Measurements from ENCODE around the gene TRIO.
"Not testable (repeated sequence)": the region's sequence is repeated elsewhere in the genome, so short reads cannot be mapped to it uniquely, and the experiment has no call there.

The TRIO gene

DNA sequence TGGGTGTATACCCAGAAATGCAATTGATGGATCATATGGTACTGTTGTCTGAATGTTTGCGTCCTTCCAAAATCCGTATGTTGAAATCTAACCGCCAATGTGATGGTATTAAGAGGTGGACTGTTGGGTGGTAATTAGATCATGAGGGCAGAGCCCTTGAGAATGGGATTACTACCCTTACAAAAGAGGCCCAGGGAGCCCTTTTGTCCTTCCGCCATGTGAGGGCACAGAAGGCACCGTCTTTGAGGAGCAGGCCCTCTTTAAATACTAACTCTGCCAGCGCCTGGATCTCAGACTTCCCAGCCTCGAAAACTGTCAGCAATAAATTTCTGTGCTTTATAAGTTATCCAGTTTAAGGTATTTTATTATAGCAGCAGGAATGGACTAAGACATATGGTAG lies 282.4 kb downstream of the TRIO start:
- DNase-seq: no peak

DNA sequence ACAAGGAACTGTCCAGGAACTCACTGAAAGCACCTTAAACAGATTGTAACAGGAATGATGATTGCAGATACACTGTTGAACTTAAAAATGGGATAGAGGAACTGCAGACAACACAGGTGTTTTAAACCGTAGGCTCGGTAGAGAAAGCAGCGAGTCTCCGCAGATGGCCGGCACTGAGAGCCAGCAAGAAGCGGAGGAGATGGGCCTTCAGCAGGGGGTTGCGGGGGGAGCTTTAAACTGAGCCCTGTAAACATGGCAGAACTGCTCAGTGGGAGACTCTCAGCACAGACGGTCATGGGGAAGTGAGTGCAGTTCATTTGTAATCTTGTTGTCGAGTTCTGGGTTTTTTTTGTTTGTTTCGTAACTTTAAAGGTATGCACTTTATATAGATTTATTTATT lies 283.4 kb downstream of the TRIO start:
- DNase-seq: no peak

DNA sequence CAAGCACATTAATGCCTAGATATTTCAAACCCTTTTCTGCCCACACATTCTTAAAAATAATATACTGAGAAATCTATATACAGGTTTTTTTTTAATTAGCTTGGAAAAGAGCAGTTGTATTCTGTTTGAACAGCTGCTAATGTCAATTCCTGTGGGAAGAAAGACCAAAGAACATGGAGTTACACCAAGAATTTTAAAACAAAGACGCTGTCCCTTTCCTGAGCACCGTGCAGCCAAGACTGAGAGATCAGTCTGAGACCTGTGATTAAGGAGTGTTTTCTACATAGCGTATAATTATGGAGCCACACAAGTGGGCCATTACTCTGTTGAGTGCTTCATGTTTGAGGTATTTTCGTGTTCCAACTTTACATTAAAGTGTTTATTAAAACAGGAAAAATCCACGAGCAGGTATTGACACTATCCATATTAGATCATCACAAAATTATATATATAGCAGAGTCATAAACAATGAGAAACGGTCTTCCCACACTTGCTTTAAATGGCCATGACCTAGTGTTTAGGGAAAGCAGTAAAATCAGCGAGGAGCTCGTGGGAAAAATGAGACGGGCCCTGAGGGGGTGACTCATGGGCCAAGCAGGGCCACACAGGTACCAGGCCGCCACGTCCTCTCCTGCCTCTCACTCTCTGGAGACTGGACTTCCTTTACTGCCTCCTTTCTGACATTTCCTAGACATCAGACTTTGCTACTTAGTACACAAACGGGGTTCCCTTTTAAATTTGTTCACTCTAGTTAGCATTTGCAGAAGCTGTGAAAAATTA lies 285.4 kb downstream of the TRIO start:
- DNase-seq: no peak

DNA sequence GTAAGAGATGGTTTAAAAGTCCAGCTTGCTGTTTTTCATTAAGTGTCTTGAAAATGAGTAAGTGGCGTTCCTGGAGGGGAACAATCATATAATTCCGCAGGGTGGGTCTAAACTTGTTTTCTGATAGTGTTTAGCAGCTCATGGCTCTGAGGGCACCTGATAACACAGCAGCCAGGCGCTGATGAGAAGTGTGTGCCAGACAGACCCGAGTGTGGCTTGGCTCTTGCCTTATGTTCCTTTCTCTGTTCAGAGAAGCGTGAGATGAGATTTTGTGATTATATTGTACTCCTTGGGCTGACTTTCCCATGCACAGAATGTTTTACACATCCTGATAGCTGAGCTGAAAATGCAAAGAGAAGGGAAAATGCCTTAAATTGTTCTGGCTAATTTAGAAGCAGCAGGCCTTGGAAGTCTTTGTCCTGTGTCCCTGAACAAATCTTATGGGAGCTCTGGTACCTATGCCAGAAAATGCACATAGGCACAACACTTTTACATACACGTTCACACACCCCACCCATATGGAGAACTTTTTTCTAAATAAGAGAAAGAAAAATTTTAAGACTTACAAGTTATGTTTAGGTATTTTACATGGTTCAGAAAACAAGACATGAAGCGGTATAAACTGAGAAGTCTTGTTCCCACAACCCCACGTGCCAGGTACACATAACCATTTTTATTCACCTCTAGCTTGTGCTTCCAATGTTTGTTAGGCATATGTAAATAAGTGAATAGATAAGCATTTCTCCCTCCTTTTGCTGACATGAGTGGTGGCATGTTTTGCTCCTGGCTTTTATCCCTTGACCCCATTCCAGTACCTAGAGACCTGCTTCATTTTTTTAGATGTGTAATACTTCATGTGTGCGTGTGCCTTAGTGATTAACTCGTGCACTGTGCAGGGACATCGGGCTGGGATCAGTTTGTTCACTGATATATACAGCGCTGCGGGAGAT lies 286.2 kb downstream of the TRIO start:
- no peak for DNase-seq

DNA sequence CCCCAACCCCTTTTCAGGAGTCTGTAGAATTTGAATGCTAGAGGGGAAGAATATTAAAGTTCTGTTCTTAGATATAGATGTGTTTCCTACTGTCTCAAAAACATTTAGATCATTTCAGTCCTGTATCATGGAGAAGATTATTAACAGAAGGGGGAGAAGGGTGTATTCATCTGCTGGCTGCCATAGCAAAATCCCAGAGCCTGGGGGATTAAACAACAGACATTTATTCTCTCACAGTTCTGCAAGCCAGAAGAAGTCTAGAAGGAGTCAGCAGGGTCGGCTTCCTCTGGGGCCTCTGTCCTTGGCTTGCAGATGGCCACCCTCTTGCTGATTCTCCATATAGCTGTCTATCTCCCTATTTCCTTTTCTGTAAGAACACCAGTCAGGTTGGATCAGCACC lies 288.4 kb downstream of the TRIO start:
- no peak for DNase-seq

DNA sequence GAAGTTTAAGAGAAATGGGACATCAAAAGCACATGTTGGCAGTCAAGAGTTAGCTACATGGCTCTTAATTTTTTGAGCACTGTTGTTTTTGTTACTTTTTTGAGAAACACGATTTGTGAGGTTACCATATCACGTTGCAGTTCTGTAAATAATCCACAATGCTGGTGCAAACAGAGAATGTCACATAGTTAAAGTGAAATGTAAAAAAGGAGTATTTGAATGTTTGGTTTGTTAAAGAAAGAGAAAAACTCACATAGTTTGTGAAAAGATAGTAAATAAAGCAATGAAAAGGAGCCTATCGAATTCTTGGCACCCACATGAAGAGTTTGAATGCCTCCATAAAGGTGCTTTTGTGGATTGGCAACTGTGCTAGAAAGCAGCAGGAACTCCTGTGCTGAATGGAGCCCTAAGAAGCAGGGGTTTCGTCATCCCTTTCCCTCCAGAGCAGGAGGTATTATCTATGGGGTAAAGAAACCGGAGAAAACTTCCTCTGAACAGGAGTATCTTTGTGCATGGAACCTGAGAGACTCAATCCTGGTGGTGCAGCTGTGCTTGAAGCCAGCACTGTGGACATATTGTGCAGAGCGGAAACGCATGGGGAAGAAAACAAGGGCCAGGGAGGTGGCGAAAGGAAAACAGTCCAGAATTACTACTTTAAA lies 289.9 kb downstream of the TRIO start:
- DNase-seq: no peak

DNA sequence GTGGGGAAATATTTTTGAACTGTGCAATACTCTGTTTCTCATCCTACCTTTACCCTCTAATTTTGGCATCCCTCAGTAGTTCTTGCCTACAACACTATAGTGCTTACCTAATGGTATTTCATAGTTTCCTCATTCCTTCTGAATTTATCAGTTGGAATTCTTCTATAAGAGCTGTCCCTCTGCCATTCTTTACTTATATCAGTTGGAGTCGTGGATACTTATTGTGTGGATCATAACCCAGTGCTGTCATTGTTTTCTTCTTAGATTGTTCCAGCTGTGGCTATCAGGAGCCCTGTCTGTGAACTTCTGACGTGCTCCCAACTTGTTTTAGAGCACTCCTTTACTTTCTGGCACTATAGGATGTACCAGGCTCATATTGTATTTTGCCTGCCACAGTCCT lies 292.3 kb downstream of the TRIO start:
- no peak for DNase-seq

DNA sequence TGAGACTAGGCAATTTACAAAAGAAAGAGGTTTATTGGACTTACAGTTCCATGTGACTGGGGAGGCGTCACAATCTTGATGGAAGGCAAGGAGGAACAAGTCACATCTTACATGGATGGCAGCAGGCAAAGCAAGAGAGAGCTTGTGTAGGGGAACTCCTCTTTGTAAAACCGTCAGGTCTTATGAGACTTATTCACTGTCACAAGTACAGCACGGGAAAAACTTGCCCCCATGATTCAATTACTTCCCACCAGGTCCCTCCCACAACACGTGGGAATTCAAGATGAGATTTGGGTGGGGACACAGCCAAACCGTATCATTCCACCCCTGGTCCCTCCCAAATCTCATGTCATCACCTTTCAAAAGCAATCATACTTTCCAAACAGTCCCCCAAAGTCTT lies 293.0 kb downstream of the TRIO start:
- DNase-seq: not testable (repeated sequence)

DNA sequence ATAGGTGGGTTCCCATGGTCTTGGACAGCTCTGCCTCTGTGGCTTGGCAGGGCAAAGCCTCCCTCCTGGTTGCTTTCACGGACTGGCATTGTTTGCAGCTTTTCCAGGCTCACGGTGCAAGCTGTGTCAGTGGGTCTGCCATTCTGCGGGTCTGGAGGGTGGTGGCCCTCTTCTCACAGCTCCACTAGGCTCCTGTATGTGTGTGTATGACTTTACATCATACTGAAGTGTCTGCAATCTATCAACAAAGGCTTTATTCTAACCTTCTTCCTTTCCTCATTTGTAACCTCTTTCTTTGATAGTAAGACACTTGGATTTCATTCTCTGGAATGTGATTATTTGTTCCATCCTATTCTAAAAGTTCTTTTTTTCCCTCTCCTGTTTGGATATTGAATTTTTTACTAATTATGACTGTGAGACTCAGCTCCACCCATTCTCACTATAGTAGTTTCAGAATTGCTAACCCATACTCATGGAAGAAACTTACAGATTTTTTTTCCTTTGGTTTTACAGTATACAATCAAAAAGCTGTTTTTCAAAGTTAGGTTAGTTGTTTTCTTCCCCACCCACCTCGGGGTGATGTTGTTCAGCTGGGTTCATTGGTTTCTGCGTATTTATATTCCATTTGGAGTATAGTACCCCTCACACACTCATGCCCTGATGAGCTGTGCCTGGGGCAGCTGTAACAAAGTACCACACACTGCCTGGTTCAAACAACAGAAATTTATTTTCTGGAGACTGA lies 293.8 kb downstream of the TRIO start:
- DNase-seq: no peak

DNA sequence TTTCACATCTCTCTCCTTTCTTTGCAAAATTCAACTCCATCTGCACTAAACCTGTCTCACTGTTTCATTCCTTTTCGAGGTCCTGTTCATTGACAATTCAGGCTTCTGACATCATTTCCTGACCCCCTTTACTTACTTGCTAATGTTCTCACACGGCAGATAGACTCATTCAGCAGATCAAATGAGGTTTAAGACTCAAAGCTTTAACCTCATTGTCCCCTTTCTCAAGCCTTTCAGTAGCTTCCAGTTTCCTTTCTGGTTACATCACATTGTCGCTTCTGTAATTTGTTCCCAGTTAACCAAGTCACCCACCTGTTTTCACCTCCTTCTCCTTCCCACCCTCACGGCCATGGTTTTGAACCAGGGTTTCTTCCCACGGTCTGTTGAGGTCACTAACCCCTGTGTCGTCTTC lies 295.1 kb downstream of the TRIO start:
- DNase-seq: no peak

DNA sequence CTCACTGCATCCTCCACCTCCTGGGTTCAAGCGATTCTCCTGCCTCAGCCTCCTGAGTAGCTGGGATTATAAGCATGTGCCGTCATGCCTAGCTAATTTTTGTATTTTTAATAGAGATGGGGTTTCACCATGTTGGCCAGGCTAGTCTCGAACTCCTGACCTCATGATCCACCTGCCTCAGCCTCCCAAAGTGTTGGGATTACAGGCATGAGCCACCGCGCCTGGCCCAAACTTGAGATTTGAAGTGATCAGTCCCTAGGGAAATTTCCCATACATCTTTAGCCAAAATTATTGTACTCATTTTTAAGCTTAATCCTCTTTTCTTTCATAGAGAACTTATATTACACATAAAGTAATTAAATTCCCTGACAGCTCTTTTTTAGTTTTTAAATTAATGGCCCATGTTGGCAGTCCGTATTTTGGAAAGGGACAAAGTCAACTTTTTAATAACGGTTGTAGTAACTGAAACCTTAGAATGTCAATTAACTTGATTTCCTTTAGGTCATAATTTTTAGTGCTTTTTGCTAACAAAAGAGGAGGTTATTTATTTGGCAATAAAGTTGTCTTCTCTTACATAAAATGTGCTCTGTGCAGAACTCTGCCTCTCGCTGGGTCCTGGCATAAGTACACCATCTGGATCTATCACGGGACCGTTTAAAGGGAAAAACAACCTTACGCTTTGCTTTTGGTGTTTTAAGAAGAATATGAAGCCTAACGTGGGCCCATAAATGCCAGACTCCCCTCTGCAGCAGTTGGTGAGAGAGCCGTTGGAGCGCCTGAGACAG lies 296.1 kb downstream of the TRIO start:
- DNase-seq: no peak

DNA sequence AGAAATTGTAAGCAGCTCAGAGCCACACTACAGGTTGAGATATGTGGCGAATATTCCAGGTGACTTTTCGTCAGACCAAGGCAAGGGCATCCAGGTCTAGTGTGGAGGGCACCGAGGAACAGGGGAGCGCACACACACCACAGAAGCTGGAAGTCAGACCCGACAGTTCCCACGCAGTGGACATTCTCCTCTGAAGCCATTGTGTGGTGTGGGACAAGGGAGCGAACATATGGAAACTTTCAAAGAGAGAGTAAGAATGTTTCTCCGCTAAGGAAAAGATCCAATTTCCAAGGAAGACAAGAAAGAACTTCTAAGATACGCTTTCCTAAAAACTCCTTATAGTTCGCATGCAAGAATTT lies 297.1 kb downstream of the TRIO start:
- no peak for DNase-seq

DNA sequence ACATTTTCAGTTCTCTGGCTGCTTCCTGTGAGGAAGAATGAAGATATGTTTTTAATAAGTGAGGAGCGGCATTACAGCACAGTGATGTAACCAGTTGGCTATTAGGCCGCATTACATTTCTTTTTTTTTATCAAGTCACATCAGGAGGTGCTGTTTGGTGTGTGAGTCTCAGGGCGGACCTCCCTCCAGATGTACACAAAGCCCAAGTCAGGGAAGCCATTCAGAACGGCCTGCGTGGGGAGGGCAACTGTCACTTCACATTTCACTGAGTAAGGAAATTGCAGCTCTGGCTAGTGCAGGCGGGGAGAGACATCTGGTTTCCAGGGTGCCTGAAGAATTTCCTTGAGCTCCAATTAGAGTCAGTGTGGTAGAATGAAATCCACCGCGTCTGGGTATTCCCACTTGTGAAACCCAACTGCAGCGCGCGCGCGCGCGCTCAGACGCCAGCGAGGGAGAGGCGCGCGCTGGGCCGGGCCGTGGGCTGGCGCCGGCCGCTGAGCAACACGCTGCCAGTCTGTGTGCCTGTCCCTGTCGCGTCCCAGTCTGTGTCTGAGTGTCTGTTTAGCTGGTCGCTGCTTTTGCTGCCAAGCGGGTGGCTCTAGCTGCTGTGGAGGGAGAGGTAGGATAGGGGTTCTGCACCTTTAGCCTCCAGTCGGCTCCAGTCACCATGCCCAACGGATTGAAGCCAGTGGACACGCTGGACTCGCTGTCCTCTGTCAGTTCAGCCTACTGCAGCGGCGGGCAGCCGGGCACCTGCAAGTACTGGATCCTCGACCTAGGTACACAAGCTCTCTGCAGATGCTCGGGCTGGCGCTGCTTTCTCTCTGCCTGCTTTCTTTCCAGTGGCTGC lies 297.7 kb downstream of the TRIO start:
- DNase-seq: no peak

DNA sequence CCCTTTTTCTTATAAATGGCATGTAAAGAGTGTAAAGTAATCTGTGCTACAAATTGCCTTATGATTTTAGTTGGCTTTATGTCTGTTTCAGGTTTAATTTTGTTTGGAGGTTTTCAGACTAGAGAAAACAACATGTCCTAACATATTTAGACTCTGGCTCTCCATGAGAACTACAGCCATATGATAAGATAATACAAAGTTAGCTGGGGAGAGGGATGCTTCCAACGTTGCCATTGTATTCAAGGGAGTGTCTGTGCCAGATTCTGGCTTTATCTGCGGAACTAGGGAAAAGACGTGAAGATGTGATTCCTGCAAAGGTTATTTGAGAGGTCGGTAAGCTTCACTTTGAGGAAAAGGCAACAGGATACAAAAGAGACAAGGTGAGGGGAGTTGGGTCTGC lies 298.5 kb downstream of the TRIO start:
- DNase-seq: no peak

DNA sequence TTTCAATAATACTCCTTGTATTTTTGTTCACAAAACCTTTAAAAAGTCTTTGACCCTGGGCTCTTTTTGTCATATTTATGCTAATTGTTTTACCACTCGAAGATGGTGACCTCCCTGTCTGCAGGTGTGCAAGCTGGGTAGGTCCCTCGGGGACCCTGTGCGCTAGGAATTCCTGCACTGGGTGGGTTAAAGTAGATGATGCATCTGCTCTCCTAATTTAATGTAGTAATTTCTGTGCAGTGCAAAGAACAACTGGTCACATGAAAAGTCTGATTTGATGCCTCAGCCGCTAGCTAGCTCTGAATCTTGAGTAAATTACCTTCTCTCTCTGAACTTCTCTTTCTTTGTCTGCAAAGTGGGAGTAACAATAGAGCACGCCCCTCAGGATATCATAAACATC lies 299.4 kb downstream of the TRIO start:
- DNase-seq: no peak

DNA sequence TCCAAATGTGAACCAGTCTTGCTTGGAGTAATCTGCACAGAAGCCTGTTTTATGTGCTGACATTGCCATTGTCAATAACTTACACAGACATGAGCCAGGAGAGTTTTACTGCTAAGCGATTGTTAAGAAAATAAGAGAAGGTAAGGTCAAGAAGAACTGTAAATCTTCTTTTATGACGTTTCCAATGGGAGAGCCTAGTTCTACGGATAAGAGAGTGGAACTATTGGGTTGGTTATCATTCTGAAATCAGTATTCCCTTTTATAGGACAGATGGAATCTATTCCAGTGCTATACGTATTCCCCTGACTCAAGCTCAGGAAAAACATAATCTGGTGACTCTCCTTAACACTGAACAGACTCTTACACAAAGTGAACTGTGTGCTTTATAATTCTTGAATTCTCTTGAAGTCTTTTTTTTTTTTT lies 300.5 kb downstream of the TRIO start:
- no peak for DNase-seq

DNA sequence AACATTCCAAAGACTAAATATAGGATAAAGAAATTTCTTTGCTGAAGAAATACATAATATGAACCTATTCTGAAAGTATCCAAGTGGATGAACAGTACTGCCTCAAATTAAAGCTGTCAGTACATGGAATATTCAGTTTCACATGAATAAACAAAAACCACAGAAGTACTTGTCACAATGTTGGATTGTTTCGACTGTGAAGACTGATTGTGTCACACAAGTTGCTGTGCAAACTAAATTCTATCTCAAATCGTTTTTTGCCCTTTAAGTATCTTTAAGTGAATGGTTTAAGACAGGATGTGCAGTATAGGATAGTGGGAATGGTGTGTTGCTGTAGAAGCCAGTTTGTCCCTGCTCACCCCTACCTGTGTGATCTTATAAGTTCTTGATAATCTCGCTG lies 301.0 kb downstream of the TRIO start:
- no peak for DNase-seq

DNA sequence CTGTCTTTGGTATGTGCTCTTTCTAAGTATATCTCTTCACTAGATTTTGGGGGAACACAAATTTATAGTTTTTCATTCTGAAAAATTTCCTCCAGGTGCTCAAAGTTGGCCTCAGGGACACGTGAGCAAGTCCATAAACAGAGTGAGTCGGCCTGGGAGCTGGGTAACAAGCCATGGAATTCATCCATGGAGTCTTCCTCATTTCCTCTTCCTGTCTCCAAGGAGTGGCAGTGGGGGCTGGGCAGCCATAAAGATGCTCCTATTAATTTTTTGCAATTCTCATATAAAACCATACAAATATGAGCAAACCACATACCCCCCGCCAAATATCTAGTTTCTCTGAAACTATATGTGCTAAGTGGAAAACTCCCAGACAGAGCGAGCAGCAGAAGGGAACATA lies 301.9 kb downstream of the TRIO start:
- peak; percentile 54 for DNase-seq

DNA sequence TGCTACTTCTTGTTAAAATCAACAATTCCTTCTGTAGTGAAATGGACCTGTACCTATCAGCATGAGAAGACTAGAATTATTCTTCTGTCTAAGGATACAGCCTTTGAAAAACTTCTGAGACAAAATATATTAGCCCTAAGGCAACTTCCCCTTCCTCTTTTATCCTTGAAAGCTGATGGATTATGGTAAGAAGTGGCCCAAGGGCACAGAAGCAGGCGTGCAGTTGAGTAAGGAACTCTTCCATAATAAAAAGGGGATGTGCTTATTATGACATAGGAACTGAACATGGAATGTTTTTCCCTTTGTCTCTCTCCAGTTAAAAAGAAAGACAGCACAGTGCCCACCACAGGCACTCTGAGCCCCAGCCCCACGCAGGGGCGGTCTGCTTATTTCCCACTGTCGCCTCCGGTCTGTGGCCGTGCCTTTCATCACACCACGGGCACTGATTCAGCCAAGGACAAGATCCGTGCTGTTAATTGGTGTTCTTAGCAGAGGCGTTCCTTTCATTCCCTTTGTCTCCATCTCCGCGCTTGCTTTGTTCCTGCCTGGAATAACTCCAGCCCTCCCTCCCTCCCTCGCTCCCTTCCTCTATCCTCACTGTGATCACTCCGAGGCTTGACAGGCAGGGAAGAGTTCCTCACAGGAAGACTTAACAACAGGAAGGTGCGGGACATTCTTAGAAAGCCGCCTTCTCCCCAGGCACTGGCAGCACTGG lies 302.6 kb downstream of the TRIO start:
- no peak for DNase-seq
